GM18511 (cell line): ENCODE measurements around the gene MUC13.

Experiments used
- ATAC-seq: cut with Tn5 transposase; IDR thresholded peaks from one replicate; pipeline ENCODE4 v1.9.1; 2021; ENCODE audit warnings: mild to moderate bottlenecking, moderate library complexity; ENCODE audit not compliant: unreplicated experiment

The MUC13 gene

GRCh38 chr3:124879337-124879680 is 55.2 kb downstream of the MUC13 start:
- ATAC-seq: no peak

GRCh38 chr3:124878561-124879336 is 55.8 kb downstream of the MUC13 start:
- peak; percentile 61 for ATAC-seq

- ATAC-seq: no peak
Observed at GRCh38 chr3:124877674-124878073, 56.9 kb downstream of the MUC13 start.

- ATAC-seq: no peak
Observed at GRCh38 chr3:124876401-124876878, 58.1 kb downstream of the MUC13 start.

- no peak for ATAC-seq
Observed at GRCh38 chr3:124873226-124873625, 61.3 kb downstream of the MUC13 start.

- ATAC-seq: no peak
Observed at GRCh38 chr3:124867511-124867910, 67.0 kb downstream of the MUC13 start.

- ATAC-seq: no peak
Observed at GRCh38 chr3:124862006-124862405, 72.5 kb downstream of the MUC13 start.

- ATAC-seq: no peak
Observed at GRCh38 chr3:124861041-124861440, 73.5 kb downstream of the MUC13 start.

- ATAC-seq: no peak
Observed at GRCh38 chr3:124860599-124860998, 74.0 kb downstream of the MUC13 start.

GRCh38 chr3:124859025-124859424 is 75.5 kb downstream of the MUC13 start:
- ATAC-seq: no peak

GRCh38 chr3:124858275-124858674 is 76.3 kb downstream of the MUC13 start:
- no peak for ATAC-seq

GRCh38 chr3:124856677-124857076 is 77.9 kb downstream of the MUC13 start:
- no peak for ATAC-seq
